ENCODE data around the gene DNM3.

DNA sequence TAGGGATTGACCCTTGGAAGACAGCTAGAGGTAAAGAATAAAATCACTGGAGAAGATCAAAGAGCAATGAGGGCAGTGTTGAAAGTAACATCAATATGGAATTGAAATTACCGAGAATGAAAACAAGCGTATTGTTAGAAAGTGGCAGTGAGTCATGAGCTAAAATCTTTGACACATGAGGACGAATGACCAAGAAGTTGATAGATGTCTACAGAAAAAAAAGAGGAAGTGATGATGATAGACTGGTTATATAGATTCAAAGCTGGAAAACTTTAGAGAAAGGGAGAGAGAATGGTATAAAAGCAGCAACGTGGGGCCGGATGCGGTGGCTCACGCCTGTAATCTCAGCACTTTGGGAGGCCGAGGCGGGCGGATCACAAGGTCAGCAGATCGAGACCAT is 12.5 kb upstream of the DNM3 start:
- TF ChIP-seq, protein P1, sequence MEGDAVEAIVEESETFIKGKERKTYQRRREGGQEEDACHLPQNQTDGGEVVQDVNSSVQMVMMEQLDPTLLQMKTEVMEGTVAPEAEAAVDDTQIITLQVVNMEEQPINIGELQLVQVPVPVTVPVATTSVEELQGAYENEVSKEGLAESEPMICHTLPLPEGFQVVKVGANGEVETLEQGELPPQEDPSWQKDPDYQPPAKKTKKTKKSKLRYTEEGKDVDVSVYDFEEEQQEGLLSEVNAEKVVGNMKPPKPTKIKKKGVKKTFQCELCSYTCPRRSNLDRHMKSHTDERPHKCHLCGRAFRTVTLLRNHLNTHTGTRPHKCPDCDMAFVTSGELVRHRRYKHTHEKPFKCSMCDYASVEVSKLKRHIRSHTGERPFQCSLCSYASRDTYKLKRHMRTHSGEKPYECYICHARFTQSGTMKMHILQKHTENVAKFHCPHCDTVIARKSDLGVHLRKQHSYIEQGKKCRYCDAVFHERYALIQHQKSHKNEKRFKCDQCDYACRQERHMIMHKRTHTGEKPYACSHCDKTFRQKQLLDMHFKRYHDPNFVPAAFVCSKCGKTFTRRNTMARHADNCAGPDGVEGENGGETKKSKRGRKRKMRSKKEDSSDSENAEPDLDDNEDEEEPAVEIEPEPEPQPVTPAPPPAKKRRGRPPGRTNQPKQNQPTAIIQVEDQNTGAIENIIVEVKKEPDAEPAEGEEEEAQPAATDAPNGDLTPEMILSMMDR (IDR thresholded peaks at IDR 0.05), result no peak
- TF ChIP-seq POLR2A (IDR thresholded peaks at IDR 0.05), result no peak
